AG09319 (cell line): ENCODE data around the gene NHSL2.

Experiments
- DNase-seq: peaks from one replicate; pipeline ENCODE4 v3.0.0-alpha.2; 2010; ENCODE audit warnings: low read depth; ENCODE audit errors: extremely low read depth
- TF ChIP-seq, protein P1 (sequence below): IDR thresholded peaks from 2 replicates; pipeline ENCODE4 v1.5.1; 2011; ENCODE audit warnings: low read depth, mild to moderate bottlenecking, inconsistent platforms, low read length, moderate library complexity

Gene NHSL2

GRCh38 chrX:72176981-72177380, 266.3 kb downstream of the NHSL2 start:
- TF ChIP-seq, protein P1, sequence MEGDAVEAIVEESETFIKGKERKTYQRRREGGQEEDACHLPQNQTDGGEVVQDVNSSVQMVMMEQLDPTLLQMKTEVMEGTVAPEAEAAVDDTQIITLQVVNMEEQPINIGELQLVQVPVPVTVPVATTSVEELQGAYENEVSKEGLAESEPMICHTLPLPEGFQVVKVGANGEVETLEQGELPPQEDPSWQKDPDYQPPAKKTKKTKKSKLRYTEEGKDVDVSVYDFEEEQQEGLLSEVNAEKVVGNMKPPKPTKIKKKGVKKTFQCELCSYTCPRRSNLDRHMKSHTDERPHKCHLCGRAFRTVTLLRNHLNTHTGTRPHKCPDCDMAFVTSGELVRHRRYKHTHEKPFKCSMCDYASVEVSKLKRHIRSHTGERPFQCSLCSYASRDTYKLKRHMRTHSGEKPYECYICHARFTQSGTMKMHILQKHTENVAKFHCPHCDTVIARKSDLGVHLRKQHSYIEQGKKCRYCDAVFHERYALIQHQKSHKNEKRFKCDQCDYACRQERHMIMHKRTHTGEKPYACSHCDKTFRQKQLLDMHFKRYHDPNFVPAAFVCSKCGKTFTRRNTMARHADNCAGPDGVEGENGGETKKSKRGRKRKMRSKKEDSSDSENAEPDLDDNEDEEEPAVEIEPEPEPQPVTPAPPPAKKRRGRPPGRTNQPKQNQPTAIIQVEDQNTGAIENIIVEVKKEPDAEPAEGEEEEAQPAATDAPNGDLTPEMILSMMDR: no peak
- DNase-seq: no peak

GRCh38 chrX:72180539-72180938, 269.9 kb downstream of the NHSL2 start:
- TF ChIP-seq, protein P1: no peak
- DNase-seq: no peak

DNA sequence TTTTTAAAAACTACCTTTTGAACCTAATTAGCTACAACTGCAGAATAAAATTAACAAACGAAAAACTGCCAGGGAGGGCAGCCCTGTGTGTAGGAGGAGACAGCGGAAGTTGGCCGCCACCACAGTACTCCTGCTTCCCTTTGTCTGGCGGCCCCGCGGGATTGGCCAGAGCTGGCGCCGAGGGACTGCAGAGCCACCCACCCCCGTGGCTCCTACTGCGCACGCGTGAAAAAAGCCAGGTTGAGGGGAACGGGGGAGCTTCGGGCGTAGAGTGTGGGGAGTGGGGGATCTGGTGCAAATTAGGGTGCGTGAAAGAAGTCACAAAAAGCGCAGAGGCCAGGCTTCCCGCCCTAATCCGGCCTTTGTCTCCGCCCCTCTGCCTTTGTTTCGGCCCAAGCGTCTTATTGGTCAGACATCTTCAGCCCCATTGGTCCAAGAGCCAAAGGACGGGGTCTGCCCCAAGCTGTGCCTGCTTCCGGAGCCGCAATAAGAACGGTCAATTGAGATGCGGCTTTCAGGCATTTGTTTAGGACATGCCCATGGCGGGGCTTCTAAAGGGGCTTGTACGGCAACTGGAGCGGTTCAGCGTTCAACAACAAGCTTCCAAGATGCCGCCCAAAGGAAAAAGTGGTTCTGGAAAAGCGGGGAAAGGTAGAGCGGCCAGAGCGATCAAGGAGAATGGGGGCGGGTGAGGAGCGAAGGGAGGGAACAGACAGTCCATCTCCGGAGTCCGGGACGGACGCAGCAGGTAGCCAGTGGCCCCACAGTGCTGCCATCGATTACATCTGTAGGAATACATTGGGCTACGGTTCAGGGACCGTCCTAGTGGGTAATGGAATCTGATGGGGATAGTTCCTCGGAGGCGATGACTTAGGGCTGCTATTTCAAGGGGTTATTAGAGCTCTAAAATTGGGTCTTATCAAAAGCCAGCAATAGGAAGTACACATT, 270.8 kb downstream of the NHSL2 start, which contains the start of gene PIN4:
TSS of gene PIN4 (plus strand) at position 580 of the 948 bp plus-strand sequence. CDS start at position 609, 29 bp downstream.
- TF ChIP-seq, protein P1: no peak
- DNase-seq: peak; percentile 95

GRCh38 chrX:72182924-72183323, 272.3 kb downstream of the NHSL2 start:
- TF ChIP-seq, protein P1: no peak
- no peak for DNase-seq

- DNase-seq: peak; percentile 16
- TF ChIP-seq, protein P1: no peak
Measured at GRCh38 chrX:72201836-72202536, 291.3 kb downstream of the NHSL2 start.
